Measurements from ENCODE around the gene FANCI.

GRCh38 chr15:89308236-89308635 lies 64.5 kb downstream of the FANCI start:
- TF ChIP-seq, protein P1, sequence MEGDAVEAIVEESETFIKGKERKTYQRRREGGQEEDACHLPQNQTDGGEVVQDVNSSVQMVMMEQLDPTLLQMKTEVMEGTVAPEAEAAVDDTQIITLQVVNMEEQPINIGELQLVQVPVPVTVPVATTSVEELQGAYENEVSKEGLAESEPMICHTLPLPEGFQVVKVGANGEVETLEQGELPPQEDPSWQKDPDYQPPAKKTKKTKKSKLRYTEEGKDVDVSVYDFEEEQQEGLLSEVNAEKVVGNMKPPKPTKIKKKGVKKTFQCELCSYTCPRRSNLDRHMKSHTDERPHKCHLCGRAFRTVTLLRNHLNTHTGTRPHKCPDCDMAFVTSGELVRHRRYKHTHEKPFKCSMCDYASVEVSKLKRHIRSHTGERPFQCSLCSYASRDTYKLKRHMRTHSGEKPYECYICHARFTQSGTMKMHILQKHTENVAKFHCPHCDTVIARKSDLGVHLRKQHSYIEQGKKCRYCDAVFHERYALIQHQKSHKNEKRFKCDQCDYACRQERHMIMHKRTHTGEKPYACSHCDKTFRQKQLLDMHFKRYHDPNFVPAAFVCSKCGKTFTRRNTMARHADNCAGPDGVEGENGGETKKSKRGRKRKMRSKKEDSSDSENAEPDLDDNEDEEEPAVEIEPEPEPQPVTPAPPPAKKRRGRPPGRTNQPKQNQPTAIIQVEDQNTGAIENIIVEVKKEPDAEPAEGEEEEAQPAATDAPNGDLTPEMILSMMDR (conservative IDR thresholded peaks at IDR 0.05; ENCODE audit: low read depth, low read length), result no peak
- TF ChIP-seq EZH2 (IDR thresholded peaks at IDR 0.05; ENCODE audit: borderline replicate concordance, low read depth, low read length, poor library complexity, severe bottlenecking), result no peak
